ENCODE data around the gene ZNF362. TPM values are rescaled to one million over a fixed set of nuclear protein-coding genes. Genes with fewer than 3 reads are reported as not detected.
A peak's percentile ranks its signal among the peaks of the same experiment; 100 is the strongest.

ZNF362 gene
- total and polyA plus RNA-seq, 2 experiments from 2014 or later, result 11.0 to 12.9 TPM

DNA sequence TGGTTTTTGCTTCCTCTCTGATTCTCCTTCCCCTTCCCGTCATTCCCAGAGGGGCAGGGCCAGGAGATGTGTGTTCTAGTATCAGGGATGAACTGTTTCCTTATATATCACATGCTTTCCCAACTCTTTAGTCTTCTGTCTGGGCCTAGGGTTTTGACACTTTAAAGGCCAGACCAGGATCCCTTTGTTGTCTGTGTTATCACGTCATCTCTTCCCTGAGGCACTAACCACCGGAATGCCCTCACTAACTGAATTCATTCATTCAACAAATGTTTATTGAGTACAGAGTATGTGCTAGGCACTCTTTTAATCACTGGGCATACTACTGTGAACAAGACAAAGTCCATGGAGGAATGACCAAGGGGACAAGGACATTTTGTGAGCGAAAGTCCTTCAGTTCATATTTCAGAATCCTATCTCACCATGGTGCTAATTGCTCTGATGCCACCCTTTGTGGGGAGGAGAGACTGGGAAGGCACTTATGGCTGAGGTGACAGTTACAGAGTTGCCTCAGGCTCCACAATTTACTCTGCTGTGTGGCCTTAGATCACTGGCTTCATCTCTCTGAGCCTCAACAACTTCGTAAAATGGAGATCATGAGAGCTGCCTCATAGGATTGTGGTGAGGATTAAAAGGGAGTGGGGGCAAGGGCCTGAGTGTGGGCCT, 12.0 kb upstream of the ZNF362 start:
- Histone ChIP-seq H3K9me2 (ENCODE audit: insufficient read depth) (no peaks in the 10 kb centered on the region), H4K20me1 (replicated peaks; ENCODE audit: insufficient read depth) (no peaks in the 10 kb centered on the region), H3K27me3 (ENCODE audit: insufficient read depth) (peaks cover 8% of the 10 kb centered on the region; the same call in 1 of the 2 replicates), H2AFZ (peak overlapping the region; percentile 69), H3K36me3 (ENCODE audit: insufficient read depth) (no peaks in the 10 kb centered on the region), H3F3A (replicated peaks; ENCODE audit: low read depth) (no peaks in the 10 kb centered on the region), H3K4me3 (no peak overlapping the region), H3K4me1 (ENCODE audit: insufficient read depth) (peaks cover 29% of the 10 kb centered on the region), H3K27ac (ENCODE audit: low read depth) (no peak overlapping the region), H3K79me2 (replicated peaks; ENCODE audit: insufficient read depth) (no peaks in the 10 kb centered on the region), H3K4me2 (no peak overlapping the region)
- DNase-seq (ENCODE audit: low spot score), result no peak
- TF ChIP-seq, protein P1, sequence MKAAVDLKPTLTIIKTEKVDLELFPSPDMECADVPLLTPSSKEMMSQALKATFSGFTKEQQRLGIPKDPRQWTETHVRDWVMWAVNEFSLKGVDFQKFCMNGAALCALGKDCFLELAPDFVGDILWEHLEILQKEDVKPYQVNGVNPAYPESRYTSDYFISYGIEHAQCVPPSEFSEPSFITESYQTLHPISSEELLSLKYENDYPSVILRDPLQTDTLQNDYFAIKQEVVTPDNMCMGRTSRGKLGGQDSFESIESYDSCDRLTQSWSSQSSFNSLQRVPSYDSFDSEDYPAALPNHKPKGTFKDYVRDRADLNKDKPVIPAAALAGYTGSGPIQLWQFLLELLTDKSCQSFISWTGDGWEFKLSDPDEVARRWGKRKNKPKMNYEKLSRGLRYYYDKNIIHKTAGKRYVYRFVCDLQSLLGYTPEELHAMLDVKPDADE (IDR thresholded peaks at IDR 0.05), result no peak
- TF ChIP-seq, protein P2, sequence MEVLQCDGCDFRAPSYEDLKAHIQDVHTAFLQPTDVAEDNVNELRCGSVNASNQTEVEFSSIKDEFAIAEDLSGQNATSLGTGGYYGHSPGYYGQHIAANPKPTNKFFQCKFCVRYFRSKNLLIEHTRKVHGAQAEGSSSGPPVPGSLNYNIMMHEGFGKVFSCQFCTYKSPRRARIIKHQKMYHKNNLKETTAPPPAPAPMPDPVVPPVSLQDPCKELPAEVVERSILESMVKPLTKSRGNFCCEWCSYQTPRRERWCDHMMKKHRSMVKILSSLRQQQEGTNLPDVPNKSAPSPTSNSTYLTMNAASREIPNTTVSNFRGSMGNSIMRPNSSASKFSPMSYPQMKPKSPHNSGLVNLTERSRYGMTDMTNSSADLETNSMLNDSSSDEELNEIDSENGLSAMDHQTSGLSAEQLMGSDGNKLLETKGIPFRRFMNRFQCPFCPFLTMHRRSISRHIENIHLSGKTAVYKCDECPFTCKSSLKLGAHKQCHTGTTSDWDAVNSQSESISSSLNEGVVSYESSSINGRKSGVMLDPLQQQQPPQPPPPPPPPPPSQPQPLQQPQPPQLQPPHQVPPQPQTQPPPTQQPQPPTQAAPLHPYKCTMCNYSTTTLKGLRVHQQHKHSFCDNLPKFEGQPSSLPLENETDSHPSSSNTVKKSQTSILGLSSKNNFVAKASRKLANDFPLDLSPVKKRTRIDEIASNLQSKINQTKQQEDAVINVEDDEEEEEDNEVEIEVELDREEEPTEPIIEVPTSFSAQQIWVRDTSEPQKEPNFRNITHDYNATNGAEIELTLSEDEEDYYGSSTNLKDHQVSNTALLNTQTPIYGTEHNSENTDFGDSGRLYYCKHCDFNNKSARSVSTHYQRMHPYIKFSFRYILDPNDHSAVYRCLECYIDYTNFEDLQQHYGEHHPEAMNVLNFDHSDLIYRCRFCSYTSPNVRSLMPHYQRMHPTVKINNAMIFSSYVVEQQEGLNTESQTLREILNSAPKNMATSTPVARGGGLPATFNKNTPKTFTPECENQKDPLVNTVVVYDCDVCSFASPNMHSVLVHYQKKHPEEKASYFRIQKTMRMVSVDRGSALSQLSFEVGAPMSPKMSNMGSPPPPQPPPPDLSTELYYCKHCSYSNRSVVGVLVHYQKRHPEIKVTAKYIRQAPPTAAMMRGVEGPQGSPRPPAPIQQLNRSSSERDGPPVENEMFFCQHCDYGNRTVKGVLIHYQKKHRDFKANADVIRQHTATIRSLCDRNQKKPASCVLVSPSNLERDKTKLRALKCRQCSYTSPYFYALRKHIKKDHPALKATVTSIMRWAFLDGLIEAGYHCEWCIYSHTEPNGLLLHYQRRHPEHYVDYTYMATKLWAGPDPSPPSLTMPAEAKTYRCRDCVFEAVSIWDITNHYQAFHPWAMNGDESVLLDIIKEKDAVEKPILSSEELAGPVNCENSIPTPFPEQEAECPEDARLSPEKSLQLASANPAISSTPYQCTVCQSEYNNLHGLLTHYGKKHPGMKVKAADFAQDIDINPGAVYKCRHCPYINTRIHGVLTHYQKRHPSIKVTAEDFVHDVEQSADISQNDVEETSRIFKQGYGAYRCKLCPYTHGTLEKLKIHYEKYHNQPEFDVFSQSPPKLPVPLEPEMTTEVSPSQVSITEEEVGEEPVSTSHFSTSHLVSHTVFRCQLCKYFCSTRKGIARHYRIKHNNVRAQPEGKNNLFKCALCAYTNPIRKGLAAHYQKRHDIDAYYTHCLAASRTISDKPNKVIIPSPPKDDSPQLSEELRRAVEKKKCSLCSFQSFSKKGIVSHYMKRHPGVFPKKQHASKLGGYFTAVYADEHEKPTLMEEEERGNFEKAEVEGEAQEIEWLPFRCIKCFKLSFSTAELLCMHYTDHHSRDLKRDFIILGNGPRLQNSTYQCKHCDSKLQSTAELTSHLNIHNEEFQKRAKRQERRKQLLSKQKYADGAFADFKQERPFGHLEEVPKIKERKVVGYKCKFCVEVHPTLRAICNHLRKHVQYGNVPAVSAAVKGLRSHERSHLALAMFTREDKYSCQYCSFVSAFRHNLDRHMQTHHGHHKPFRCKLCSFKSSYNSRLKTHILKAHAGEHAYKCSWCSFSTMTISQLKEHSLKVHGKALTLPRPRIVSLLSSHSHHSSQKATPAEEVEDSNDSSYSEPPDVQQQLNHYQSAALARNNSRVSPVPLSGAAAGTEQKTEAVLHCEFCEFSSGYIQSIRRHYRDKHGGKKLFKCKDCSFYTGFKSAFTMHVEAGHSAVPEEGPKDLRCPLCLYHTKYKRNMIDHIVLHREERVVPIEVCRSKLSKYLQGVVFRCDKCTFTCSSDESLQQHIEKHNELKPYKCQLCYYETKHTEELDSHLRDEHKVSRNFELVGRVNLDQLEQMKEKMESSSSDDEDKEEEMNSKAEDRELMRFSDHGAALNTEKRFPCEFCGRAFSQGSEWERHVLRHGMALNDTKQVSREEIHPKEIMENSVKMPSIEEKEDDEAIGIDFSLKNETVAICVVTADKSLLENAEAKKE (CRISPR knock-in tag; IDR thresholded peaks at IDR 0.05), result no peak
- no peak for TF ChIP-seq NANOG (IDR thresholded peaks at IDR 0.05; ENCODE audit: borderline replicate concordance)
- TF ChIP-seq STAT1 (IDR thresholded peaks at IDR 0.05; ENCODE audit: unreplicated experiment), result no peak
- TF ChIP-seq EZH2phosphoT487 (IDR thresholded peaks at IDR 0.05; ENCODE audit: unreplicated experiment), result no peak
- TF ChIP-seq POLR2AphosphoS5 (IDR thresholded peaks at IDR 0.05; ENCODE audit: low read depth), result no peak
- no peak for TF ChIP-seq CREB1 (CRISPR knock-in tag; IDR thresholded peaks at IDR 0.05; ENCODE audit: low read depth)
- TF ChIP-seq, protein P3, sequence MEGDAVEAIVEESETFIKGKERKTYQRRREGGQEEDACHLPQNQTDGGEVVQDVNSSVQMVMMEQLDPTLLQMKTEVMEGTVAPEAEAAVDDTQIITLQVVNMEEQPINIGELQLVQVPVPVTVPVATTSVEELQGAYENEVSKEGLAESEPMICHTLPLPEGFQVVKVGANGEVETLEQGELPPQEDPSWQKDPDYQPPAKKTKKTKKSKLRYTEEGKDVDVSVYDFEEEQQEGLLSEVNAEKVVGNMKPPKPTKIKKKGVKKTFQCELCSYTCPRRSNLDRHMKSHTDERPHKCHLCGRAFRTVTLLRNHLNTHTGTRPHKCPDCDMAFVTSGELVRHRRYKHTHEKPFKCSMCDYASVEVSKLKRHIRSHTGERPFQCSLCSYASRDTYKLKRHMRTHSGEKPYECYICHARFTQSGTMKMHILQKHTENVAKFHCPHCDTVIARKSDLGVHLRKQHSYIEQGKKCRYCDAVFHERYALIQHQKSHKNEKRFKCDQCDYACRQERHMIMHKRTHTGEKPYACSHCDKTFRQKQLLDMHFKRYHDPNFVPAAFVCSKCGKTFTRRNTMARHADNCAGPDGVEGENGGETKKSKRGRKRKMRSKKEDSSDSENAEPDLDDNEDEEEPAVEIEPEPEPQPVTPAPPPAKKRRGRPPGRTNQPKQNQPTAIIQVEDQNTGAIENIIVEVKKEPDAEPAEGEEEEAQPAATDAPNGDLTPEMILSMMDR (conservative IDR thresholded peaks at IDR 0.05; ENCODE audit: low read depth in 2 of 2), result no peak
- TF ChIP-seq ZNF114 (CRISPR knock-in tag; IDR thresholded peaks at IDR 0.05), result no peak
- no peak for TF ChIP-seq EZH2 (IDR thresholded peaks at IDR 0.05; ENCODE audit: low read depth, unreplicated experiment)
- TF ChIP-seq, protein P4, sequence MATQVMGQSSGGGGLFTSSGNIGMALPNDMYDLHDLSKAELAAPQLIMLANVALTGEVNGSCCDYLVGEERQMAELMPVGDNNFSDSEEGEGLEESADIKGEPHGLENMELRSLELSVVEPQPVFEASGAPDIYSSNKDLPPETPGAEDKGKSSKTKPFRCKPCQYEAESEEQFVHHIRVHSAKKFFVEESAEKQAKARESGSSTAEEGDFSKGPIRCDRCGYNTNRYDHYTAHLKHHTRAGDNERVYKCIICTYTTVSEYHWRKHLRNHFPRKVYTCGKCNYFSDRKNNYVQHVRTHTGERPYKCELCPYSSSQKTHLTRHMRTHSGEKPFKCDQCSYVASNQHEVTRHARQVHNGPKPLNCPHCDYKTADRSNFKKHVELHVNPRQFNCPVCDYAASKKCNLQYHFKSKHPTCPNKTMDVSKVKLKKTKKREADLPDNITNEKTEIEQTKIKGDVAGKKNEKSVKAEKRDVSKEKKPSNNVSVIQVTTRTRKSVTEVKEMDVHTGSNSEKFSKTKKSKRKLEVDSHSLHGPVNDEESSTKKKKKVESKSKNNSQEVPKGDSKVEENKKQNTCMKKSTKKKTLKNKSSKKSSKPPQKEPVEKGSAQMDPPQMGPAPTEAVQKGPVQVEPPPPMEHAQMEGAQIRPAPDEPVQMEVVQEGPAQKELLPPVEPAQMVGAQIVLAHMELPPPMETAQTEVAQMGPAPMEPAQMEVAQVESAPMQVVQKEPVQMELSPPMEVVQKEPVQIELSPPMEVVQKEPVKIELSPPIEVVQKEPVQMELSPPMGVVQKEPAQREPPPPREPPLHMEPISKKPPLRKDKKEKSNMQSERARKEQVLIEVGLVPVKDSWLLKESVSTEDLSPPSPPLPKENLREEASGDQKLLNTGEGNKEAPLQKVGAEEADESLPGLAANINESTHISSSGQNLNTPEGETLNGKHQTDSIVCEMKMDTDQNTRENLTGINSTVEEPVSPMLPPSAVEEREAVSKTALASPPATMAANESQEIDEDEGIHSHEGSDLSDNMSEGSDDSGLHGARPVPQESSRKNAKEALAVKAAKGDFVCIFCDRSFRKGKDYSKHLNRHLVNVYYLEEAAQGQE (IDR thresholded peaks at IDR 0.05; ENCODE audit: unreplicated experiment), result no peak
- peaks cover 24% of the 10 kb centered on the region for H3K4me1 Mint-ChIP-seq
- peaks cover 6% of the 10 kb centered on the region for H3K27me3 Mint-ChIP-seq (ENCODE audit: insufficient read depth, low read depth, poor library complexity)
- no peak overlapping the region for H3K27ac Mint-ChIP-seq
- no peaks in the 10 kb centered on the region for H3K36me3 Mint-ChIP-seq (ENCODE audit: low read depth)
- ATAC-seq, result no peak
- no peak overlapping the region for H3K4me3 Mint-ChIP-seq
- no peaks in the 10 kb centered on the region for H3K9me3 Mint-ChIP-seq
